GM18907 (cell line): ENCODE results near the gene B3GALNT2.

Source experiments
- ATAC-seq: cut with Tn5 transposase; IDR thresholded peaks from one replicate; pipeline ENCODE4 v1.9.1; 2021; ENCODE audit warnings: mild to moderate bottlenecking, moderate library complexity; ENCODE audit not compliant: unreplicated experiment

Gene B3GALNT2

DNA sequence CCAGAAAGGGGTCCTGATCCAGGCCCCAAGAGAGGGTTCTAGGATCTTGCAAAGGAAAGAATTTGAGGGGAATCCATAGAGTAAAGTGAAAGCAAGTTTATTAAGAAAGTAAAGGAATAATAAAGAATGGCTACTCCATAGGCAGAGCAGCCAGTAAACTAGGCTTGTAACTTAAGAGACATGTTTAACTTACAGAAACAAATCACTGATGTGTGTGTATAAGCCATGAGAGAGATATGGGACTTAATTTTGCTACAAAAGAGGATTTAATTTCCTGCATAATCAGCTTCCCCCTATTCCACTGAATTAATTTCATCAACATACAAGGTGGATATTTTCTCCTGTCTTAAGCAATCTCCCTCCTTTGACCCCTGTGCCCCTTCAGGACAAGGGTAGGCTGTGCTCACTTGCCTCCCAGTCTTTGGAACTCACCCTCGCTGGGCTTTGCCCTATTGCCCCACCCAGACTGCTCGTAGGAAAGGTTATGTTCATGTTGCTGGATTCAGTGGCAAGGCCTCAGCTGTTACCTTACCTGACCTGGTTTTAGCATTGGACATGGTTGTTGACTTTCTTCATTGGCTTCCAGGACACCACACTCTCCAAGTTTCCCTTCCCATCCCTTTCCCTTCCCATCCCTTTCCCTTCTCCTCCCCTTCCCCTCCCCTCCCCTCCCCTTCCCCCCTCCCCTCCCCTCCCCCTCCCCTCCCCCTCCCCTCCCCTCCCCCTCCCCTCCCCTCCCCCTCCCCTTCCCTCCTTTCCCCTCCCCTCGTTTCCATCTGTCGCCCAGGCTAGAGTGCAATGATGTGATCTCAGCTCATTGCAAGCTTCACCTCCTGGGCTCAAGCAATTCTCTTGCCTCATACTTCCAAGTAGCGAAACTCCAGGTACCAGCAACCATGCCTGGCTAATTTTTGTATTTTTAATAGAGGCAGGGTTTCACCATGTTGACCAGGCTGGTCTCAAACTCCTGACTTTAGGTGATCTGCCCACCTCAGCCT lies 92.5 kb downstream of the B3GALNT2 start:
- no peak for ATAC-seq

DNA sequence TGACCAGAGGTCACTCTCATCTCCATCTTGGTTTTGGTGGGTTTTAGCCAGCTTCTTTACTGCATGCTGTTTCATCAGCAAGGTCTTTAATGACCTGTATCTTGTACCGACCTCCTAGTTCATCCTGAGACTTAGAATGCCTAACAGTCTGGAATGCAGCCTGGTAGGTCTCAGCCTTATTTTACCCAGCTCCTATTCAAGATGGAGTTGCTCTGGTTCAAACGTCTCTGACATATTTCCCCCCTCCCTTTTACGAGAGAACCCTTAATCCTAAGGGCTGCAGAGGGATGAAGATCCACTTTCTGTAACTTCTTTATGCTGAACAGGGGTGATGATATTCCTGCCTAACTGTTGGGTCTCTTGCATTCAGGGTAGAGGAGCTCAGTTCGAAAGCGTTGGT lies 93.8 kb downstream of the B3GALNT2 start:
- ATAC-seq, result no peak

DNA sequence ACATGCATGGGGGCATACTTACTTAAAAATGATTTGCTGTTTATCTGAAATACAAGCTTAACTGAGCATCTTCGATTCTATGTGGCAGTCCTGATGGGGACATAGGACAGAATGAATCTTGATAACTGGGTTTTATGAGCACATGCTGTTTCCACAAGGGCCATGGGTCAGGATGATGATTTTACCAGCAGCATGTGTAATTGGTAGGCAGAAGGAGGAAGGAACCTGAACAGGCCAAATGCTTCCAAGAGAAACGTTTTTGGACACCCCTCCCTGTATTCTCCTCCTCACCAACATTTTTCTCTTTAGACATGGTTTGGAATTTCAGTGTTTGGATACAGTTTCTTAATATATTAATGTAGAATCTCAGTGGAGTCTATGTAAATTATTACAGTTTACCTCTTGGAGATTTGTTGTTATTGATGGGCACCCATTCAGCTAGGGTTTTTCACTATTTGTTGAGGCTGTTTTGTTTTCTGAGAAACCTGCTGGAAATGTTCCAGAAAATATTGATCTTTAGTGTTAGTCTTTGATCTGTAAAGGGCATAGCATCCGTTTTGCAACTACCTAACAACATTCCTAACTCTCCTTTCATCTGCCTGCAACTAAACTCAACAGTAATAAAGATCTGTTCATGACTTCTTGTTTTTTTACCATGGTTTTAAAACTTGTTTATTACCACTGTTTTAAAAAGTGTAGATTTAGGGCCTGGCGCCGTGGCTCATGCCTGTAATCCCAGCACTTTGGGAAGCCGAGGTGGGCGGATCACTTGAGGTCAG lies 95.0 kb downstream of the B3GALNT2 start:
- no peak for ATAC-seq

DNA sequence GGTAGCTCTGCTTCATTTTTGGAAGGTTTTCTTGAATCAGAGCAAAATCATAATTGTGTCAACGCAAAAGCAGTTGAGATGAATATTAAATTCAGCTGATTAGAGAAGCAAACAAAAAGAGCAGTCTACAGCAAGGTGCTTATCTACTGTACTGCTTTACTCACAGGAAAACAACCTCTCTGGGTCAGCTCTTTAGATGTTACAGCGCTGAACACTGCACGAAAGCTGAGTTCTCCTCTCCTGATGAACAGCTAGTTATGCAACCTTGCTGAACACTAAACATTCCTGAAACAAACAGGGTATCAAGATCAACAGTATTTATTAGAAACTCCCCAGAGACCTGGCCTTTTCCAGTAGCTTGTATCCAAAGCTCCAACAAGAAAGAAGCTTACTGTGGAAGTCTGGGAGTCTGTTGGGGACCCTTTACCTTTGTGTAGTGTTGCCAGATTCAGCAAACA lies 95.7 kb downstream of the B3GALNT2 start:
- ATAC-seq, result no peak

DNA sequence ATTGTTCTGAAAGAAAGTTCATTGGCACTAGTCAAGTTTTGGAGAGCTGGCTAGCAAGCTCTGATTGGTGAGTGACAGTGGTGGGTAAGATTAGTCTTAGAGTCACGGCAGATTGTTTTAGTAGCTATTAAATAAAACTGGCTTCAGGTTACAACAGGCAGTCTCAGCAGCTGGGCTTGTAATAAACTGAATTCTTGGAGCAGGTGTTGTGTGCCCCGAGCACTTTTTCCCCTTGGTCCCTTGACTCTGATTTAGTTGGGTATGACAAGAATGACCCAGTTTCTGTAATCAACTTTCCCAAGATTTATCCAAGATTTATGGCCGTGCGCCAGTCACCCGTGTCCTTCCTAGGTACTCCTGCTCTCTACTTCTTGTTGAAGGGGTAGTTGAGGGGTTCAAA lies 96.8 kb downstream of the B3GALNT2 start:
- ATAC-seq, result no peak

DNA sequence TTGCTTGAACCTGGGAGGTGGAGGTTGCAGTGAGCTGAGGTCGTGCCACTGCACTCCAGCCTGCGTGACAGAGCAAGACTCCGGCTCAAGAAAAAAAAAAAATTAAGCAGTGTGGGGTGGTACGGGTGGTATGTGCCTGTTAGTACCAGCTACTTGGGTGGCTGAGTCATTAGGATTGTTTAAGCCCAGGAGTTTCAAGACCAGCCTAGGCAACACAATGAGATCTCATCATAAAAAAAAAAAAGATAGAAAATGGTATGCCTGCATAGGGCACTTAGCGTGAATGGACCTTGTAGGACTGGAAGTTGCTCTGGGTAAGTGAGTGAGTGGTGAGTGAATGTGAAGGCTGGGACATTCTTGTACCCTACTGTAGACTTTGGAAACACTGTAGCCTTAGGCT lies 100.1 kb downstream of the B3GALNT2 start:
- no peak for ATAC-seq

DNA sequence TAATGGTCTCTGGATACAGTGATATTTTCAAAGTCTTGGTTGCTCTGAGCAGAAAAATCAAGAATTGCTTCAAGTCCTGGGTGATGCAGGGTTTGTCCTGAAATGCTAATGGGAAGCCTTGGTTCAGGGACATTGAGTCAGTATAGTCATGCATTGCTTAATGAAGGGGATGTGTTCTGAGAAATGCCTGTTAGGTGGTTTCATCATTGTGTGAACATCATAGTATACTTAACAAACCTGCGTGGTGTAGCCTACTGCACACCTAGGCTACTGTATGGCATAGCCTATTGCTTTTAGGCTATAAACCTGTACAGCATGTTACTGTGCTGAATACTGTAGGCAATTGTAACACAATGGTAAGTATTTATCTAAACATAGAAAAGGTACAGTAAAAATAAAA lies 100.7 kb downstream of the B3GALNT2 start:
- no peak for ATAC-seq

DNA sequence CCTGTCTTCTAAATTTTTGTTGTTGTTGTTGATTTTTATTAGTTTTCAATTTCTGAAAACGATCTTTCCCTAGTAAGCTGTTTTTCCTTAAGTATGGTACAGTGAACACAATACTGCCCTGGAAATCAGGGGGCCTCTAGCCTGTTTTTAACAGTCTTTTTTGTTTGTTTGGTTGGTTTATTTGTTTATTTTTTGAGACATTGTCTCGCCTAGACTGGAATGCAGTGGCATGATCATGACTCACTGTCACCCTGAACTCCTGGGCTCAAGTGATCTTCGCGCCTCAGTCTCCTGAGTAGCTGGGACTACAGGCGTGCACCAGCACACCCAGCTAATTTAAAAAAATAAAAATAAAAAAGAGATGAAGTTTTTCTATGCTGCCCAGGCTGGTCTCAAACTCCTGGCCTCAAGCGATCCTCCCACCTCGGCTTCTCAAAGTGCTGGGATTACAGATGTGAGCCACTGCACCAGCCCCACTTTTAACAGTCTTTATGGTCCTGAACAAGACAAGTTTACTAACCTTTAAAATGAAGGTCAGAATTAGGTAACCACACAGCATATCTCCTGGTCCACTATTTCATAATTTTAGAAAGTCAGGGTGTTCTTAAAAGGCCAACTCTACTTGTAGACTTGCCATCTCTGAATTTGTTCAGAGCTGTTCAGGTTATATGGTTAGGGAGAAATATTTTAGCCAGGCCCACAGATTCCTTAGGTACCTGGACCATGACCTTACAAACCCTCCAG lies 101.6 kb downstream of the B3GALNT2 start:
- no peak for ATAC-seq

DNA sequence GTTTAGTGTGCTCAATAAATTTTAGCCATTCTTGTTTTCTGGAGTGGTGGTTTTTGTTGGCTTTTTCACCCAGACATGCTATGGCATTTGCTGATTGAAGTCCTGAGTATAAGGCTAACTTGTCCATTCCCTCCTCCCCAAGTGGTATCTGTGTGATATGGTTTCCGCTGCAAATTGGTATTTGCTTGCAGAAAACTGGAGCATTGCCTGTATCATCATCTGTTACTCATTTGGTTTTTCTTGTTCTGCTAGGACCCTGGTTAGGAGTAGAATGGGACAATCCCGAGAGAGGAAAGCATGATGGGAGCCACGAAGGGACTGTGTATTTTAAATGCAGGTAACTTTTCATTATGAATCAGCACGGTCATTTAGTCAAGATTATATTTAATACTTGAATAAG lies 103.0 kb downstream of the B3GALNT2 start:
- ATAC-seq, result no peak
